Fibroblast of lung (primary cell): ENCODE data around the gene TMEM184A. TPM values are rescaled to one million over a fixed set of nuclear protein-coding genes. Genes with fewer than 3 reads are reported as not detected.

Source experiments
- DNase-seq, 2 donors: peaks; one replicate each; pipeline versions ENCODE4 v3.0.0 to v3.0.0-alpha.2; 2010; ENCODE audit warnings: low read depth in 2 of 2
- H2AFZ ChIP-seq: 2 replicates; pipeline ENCODE4 v1.5.1; 2012; ENCODE audit warnings: low read length, control low read depth, inconsistent platforms
- H3K27ac ChIP-seq: 2 replicates; pipeline ENCODE4 v1.5.1; 2011; ENCODE audit warnings: low read length, control low read depth; ENCODE audit not compliant: insufficient read depth
- H3K27me3 ChIP-seq: 2 replicates; pipeline ENCODE4 v1.5.1; 2011; ENCODE audit warnings: mild to moderate bottlenecking, low read length; ENCODE audit not compliant: control insufficient read depth, insufficient read depth
- H3K36me3 ChIP-seq: 2 replicates; pipeline ENCODE4 v1.5.1; 2011; ENCODE audit warnings: low read length; ENCODE audit not compliant: control insufficient read depth, insufficient read depth
- H3K4me1 ChIP-seq: 2 replicates; pipeline ENCODE4 v1.5.1; 2011; ENCODE audit warnings: low read length; ENCODE audit not compliant: control insufficient read depth, insufficient read depth; ENCODE audit errors: extremely low read depth
- H3K4me2 ChIP-seq: 2 replicates; pipeline ENCODE4 v1.5.1; 2011; ENCODE audit warnings: low read length, control low read depth; ENCODE audit not compliant: insufficient read depth; ENCODE audit errors: extremely low read depth
- H3K4me3 ChIP-seq, 4 experiments: fragments of 200-600 bp in 1 of 4; sonication (generic) in 1 of 4; replicated peaks in 1 of 4; 2 replicates each; pipeline ENCODE4 v1.5.1; 2011 to 2016; ENCODE audit warnings: low read length in 4 of 4, low read depth in 3 of 4, mild to moderate bottlenecking in 3 of 4, control low read depth in 2 of 4, inconsistent platforms in 1 of 4, mixed read lengths in 1 of 4; ENCODE audit not compliant: insufficient read depth in 1 of 4; ENCODE audit errors: control extremely low read depth in 1 of 4
- H3K79me2 ChIP-seq: 2 replicates; pipeline ENCODE4 v1.5.1; 2012; ENCODE audit warnings: mild to moderate bottlenecking, low read length, inconsistent platforms; ENCODE audit not compliant: control insufficient read depth, insufficient read depth
- H3K9ac ChIP-seq: 2 replicates; pipeline ENCODE4 v1.5.1; 2011; ENCODE audit warnings: mild to moderate bottlenecking, low read length, control low read depth; ENCODE audit not compliant: insufficient read depth
- H3K9me3 ChIP-seq: 2 replicates; pipeline ENCODE4 v1.5.1; 2012; ENCODE audit warnings: low read depth, low read length; ENCODE audit not compliant: control insufficient read depth, insufficient read depth
- H4K20me1 ChIP-seq: 2 replicates; pipeline ENCODE4 v1.5.1; 2011; ENCODE audit warnings: low read length; ENCODE audit not compliant: control insufficient read depth, insufficient read depth; ENCODE audit errors: extremely low read depth
- CTCF ChIP-seq, 2 donors: IDR thresholded peaks in 1 of 2; conservative IDR thresholded peaks in 1 of 2; 1 replicate in 1 of 2; 2 replicates in 1 of 2; pipeline ENCODE4 v1.5.1; 2011 to 2012; ENCODE audit warnings: low read length in 2 of 2, control low read depth in 1 of 2, inconsistent platforms in 1 of 2, low read depth in 1 of 2, mild to moderate bottlenecking in 1 of 2
- EZH2 ChIP-seq: IDR thresholded peaks from 2 replicates; pipeline ENCODE4 v1.5.1; 2012; ENCODE audit warnings: low read length, control low read depth, mild to moderate bottlenecking; ENCODE audit errors: missing control alignments
- polyA plus RNA-seq, 2 donors: library from polyadenylated mRNA; depleted of rRNA in 1 of 2; stranded (reverse) in 1 of 2; unstranded in 1 of 2; fragments of >200 nt; gene quantifications; 2 replicates each; pipeline ENCODE4 v1.2.1, GENCODE V29; 2011 to 2012; ENCODE audit warnings: missing spikeins in 1 of 2
- total RNA-seq: library from RNA; depleted of rRNA; stranded (reverse); fragments of >200 nt; gene quantifications from 2 replicates; pipeline ENCODE4 v1.2.1, GENCODE V29; 2014

TMEM184A gene
- total and polyA plus RNA-seq, 2 donors (not counting 1 experiment from before 2014, with no cell fraction given) = under 0.01 to 0.05 TPM

GRCh38 chr7:1564603-1565022 is 8.6 kb upstream of the TMEM184A start:
- no peaks in the 10 kb centered on the region for H3K27me3 ChIP-seq
- H3K4me2 ChIP-seq = no peak overlapping the region
- H4K20me1 ChIP-seq = no peaks in the 10 kb centered on the region
- H3K36me3 ChIP-seq = peaks cover 6% of the 10 kb centered on the region
- H3K9ac ChIP-seq = no peak overlapping the region
- peaks cover 14% of the 10 kb centered on the region for H3K4me1 ChIP-seq
- no peak overlapping the region for H3K27ac ChIP-seq
- peaks cover 5% of the 10 kb centered on the region for H3K79me2 ChIP-seq
- peak in 1 of 2 donors; percentile 44 for DNase-seq
- TF ChIP-seq EZH2 = no peak
- no peak for TF ChIP-seq CTCF (conservative IDR thresholded peaks at IDR 0.05 in 1 of 2, IDR thresholded peaks at IDR 0.05 in 1 of 2; ENCODE audit: low read depth in 1 of 2, low read length in 2 of 2)
- H3K4me3 ChIP-seq = no peak overlapping the region
- H3K9me3 ChIP-seq = no peaks in the 10 kb centered on the region
- no peak overlapping the region for H2AFZ ChIP-seq

GRCh38 chr7:1563981-1564602 is 8.1 kb upstream of the TMEM184A start:
- DNase-seq = no peak
- no peaks in the 10 kb centered on the region for H3K9me3 ChIP-seq
- H3K27me3 ChIP-seq = no peaks in the 10 kb centered on the region
- H3K79me2 ChIP-seq = peaks cover 2% of the 10 kb centered on the region
- H3K4me1 ChIP-seq = peaks cover 14% of the 10 kb centered on the region
- H3K4me3 ChIP-seq = no peak overlapping the region
- no peak overlapping the region for H3K27ac ChIP-seq
- no peak overlapping the region for H3K4me2 ChIP-seq
- no peaks in the 10 kb centered on the region for H4K20me1 ChIP-seq
- no peak overlapping the region for H3K9ac ChIP-seq
- no peak for TF ChIP-seq CTCF (conservative IDR thresholded peaks at IDR 0.05 in 1 of 2, IDR thresholded peaks at IDR 0.05 in 1 of 2; ENCODE audit: low read depth in 1 of 2, low read length in 2 of 2)
- TF ChIP-seq EZH2 = no peak
- H3K36me3 ChIP-seq = peaks cover 6% of the 10 kb centered on the region
- H2AFZ ChIP-seq = no peak overlapping the region

- Histone ChIP-seq H3K79me2 (no peaks in the 10 kb centered on the region), H2AFZ (peak overlapping the region; percentile 30), H3K36me3 (peaks cover 6% of the 10 kb centered on the region), H3K9ac (no peak overlapping the region), H3K27ac (no peak overlapping the region), H3K4me1 (peaks cover 6% of the 10 kb centered on the region), H3K27me3 (no peaks in the 10 kb centered on the region), H4K20me1 (no peaks in the 10 kb centered on the region), H3K4me3 (no peak overlapping the region), H3K4me2 (no peak overlapping the region), H3K9me3 (no peaks in the 10 kb centered on the region)
- DNase-seq = peak; percentile 27 to 59
- no peak for TF ChIP-seq EZH2
- TF ChIP-seq CTCF (conservative IDR thresholded peaks at IDR 0.05 in 1 of 2, IDR thresholded peaks at IDR 0.05 in 1 of 2; ENCODE audit: low read depth in 1 of 2, low read length in 2 of 2) = no peak
These were observed 6.6 kb upstream of the TMEM184A start for GRCh38 chr7:1562597-1563051.
